ENCODE results near the gene INO80E.
A peak's percentile ranks its signal among the peaks of the same experiment; 100 is the strongest.

INO80E gene

DNA sequence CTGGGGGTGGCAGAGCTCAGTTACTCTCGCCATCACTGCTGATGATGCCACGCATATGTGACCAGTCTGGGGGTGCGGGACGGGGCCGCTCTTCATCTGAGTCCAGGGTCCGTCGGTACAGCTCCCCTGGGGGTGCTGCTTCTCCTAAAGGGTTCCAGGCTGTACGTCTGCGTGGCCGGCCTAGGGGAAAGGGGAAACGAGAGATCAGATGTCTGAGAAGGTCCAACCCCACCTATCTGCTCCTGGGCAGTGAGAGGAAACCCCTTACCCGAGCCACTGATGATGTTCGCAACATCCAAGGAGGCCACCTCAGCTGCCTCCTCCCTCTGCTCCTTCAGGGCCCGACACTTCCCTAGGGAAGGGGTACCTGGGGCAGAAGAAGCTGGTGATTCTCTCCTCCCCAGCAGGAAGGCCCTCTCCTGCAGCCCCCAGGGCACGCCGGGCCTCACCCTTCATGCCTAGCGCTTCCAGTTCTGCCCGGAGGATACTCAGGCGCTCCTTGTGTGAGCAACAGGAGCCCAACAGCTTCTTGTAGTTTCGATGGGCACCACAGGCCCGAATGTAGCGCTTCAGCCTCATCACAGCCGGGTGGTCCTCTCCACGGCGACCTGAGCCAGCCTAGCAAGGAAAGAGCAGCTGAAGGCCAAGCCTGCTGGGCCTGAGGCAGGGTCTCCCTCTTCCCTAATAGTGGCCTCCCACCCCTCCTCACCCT, 2.7 kb upstream of the INO80E start:
- no peak for DNase-seq (ENCODE audit: low read depth)

- DNase-seq (ENCODE audit: low read depth): no peak
Observed at GRCh38 chr16:29993903-29994599, 2.0 kb upstream of the INO80E start.

DNA sequence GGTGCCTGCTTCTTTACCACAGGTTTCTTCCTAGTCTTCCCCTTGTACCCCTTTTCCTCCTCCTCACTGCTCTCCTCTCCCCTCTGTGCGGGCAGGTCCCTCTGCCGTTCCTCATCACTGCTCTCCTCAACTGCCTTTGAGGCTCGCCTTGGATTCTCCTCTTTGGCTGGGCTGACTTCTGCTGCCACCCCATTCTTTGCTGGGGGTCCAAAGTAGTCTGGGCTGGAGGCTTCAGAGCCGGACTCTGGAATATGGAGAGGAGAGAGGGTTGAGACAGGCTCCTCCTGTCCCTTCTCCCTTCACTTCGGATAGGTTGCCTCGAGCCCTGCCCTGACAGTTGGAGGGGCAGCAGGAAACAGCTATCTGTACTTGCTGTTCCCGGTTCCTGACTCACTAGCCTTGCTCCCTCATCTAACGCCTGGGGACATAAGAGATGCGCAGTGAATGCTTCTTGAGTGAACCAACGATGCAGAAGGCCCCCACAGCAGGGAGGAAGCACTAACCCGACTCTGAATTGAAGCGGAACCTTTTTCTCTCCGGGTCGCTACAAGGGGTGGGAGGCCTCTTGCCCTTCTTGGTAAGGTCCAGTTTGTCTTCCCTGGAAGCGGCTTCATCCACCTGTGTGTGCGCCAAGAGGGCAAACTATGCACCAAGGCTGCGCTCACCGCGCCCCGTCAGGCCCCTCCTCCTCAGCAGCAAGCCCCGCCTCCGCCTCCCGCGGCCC, 1.3 kb upstream of the INO80E start:
- DNase-seq (ENCODE audit: low read depth): peak; percentile 63

GRCh38 chr16:29995324-29995910, 624 bp upstream of the INO80E start, which contains the start of gene HIRIP3:
TSS of gene HIRIP3 (minus strand) at chr16:29995617. CDS start at chr16:29995605, 12 bp downstream.
- DNase-seq (ENCODE audit: low read depth): peak; percentile 79

DNA sequence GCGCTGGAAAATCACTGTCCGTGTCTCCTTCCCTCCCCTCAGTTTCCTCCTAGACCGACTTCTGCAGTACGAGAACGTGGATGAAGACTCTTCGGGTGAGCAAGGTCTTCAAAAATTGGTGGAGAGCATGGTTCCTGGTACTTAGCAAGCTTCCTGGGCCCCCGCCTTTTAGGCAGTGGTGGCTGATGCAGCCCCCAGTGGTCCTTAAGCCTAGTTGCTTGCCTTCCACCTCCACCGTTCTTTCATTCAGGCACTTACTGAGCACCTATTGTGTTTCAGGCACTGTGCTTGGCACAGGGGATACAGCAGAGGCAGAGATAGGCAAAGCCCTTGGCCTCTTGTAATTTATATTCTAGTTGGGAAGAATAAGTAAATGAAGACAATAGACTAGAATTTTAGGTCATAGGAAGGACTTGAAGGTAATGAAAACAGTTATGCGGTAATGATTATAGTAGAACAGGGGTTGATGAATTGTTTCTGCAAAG, 767 bp downstream of the INO80E start:
- no peak for DNase-seq (ENCODE audit: low read depth)

- no peak for DNase-seq (ENCODE audit: low read depth)
Observed at GRCh38 chr16:29999605-30000004, 3.6 kb downstream of the INO80E start.

- DNase-seq (ENCODE audit: low read depth): no peak
Observed at GRCh38 chr16:30000735-30001631, 4.9 kb downstream of the INO80E start.

GRCh38 chr16:30002614-30003346, 6.7 kb downstream of the INO80E start:
- DNase-seq (ENCODE audit: low read depth): no peak

DNA sequence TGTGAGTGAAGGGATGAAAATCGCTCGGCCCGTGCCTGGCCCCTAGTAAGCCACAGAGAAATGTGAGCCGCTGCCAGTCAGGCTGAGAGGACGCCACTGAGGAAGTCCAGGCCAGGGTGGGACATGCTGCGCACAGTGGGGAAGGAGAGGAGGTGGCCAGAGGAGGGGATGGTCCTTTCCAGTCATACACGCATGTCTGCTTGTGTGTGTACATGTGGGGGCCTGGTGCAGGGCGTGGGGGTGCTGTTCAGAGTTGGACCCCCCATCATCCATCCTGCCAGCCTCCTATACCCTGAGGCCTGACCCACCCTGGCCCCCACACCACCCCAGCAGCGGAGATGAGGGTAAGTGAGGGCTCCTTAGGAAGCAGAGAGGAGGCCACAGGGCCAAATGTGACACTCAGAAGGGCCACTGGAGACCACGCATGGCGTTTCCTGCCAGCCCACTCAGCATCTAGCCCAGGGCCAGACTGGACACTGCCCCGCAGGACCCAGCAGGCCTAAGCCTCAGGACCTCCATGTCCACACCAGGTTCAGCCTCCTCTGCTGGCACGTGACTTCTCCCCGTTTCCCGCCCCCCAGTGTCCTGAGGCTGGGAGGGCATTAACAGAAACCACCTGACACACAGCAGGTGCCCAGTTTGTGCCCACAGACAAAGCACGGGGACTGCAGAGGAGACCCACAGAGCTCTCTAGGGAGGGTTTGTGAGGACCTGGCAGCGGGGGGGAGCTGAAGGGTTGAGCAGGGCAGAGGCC, 7.8 kb downstream of the INO80E start:
- DNase-seq (ENCODE audit: low read depth): no peak

DNA sequence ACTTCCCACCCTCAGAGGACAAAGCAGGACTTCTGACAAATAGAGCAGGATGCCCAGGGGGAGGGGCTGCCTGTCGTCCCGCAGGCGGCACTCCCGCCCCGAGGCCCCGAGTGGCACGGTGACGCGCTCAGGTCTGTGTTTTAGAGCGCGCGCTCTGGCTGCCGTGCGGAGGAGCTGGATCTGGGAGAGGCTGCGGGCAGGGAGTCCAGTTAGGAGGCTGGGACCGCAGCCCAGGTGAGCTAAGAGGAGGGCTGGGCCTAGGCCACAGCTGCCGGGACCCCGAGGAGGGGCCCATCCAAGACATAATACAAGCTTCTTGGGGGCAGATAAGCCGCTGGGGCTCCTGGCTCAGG, 8.4 kb downstream of the INO80E start:
- no peak for DNase-seq (ENCODE audit: low read depth)

DNA sequence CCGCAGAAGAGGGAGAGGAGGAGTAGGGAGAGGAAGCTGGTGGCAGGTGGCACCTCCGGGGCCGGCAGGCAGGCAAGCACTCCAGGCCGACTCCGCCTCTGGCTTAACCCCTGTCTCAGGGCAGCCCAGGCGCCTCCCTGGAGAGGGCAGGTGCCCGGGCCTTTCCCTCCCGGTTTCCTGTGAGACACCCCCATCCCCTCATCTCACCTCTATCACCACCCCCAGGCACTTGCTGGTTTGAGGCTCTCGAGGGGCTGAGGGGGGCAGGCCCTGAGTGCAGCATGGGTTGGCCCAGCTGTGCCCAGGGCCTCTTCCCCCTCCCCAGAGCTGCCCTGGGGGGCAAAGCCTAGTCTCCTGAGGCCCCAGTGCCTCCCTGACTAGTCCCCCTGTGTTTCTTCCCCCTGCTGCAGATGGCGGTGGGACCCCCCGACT, 8.8 kb downstream of the INO80E start:
- DNase-seq (ENCODE audit: low read depth): no peak

GRCh38 chr16:30005341-30006094, 9.5 kb downstream of the INO80E start:
- DNase-seq (ENCODE audit: low read depth): no peak

- DNase-seq (ENCODE audit: low read depth): no peak
Observed at GRCh38 chr16:30006095-30006473, 10.0 kb downstream of the INO80E start.

GRCh38 chr16:30006659-30007377, 10.8 kb downstream of the INO80E start:
- no peak for DNase-seq (ENCODE audit: low read depth)

DNA sequence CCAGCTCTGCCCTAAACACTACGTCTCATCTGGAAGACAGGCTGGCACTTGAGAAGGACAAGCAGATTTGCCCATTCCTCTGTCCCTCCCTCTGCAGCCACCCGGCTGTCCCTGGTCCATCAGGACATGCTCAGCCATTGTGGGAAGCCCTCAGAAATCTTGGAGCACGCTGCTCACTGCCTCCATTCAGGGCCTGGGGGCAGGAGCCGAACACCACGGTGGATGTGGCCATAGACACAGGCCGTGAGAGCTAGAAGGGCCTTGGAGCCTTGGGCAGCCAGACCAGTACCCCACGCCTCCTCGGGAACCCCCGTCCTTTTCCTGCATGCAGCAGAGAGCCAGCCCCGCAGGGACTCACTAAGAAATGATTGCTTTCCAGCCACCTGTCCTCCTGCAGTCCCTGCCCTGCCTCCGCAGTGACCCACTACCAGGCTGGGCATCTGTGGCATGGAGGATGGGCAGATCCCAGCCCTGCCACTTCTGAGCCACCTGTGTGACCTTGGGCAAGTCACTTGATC, 11.4 kb downstream of the INO80E start:
- DNase-seq (ENCODE audit: low read depth): no peak

- DNase-seq (ENCODE audit: low read depth): no peak
Observed at GRCh38 chr16:30009085-30009862, 13.2 kb downstream of the INO80E start.
